ENCODE results near the gene ATP11B. TPM values are rescaled to one million over a fixed set of nuclear protein-coding genes. Genes with fewer than 3 reads are reported as not detected.

Gene ATP11B
- total RNA-seq, 2 donors from 2014 or later = 30.1 to 125 TPM

DNA sequence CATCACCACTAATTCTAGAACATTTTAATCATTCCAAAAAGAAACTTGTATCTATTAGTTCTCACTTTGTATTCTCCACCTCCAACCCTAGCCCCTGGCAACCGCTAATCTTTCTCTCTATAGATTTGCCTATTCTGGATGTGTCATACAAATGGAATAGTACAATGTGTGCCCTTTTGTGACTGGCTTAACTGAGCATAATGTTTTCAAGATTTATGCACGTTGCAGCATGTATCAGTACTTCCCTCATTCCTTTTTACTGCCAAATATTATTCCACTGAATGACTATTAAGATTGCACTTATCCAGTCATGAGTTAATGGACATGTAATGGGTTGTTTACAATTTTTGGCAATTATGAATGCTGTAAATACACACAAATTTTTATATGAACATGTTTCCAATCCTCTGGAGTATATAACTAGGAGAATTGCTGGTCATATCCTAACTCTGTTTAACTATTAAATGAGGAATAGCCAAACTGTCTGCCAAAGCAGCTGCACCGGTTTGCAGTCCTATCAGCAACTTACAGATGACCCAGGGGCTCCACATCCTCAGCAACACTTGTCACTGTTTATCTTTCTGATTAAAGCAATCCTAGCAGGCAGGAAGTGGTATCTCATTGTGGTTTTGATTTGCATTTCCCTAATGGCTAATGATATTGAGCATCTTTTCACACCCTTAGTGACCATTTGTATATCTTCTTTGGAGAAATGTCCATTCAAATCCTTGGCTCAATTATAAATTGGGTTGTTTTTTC lies 144.2 kb downstream of the ATP11B start:
- H3K4me1 ChIP-seq = no peaks in the 10 kb centered on the region
- 80 to 82% methylated on average over 3 of the region's 3 CpGs for WGBS, 2 donors
- intact Hi-C loops (cut with DNase I) = no loop called here
- no peak for ATAC-seq
- no peak overlapping the region for H3K27ac ChIP-seq
- no peaks in the 10 kb centered on the region for H3K36me3 ChIP-seq (replicated peaks in 1 of 2; ENCODE audit: insufficient read depth in 1 of 2, low read depth in 2 of 2)
- no peak overlapping the region for H3K4me3 ChIP-seq
- H3K27me3 ChIP-seq = no peaks in the 10 kb centered on the region
- TF ChIP-seq, protein P1, sequence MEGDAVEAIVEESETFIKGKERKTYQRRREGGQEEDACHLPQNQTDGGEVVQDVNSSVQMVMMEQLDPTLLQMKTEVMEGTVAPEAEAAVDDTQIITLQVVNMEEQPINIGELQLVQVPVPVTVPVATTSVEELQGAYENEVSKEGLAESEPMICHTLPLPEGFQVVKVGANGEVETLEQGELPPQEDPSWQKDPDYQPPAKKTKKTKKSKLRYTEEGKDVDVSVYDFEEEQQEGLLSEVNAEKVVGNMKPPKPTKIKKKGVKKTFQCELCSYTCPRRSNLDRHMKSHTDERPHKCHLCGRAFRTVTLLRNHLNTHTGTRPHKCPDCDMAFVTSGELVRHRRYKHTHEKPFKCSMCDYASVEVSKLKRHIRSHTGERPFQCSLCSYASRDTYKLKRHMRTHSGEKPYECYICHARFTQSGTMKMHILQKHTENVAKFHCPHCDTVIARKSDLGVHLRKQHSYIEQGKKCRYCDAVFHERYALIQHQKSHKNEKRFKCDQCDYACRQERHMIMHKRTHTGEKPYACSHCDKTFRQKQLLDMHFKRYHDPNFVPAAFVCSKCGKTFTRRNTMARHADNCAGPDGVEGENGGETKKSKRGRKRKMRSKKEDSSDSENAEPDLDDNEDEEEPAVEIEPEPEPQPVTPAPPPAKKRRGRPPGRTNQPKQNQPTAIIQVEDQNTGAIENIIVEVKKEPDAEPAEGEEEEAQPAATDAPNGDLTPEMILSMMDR (IDR thresholded peaks at IDR 0.05) = no peak
- no peak for TF ChIP-seq POLR2A (IDR thresholded peaks at IDR 0.05)
- no peaks in the 10 kb centered on the region for H3K9me3 ChIP-seq
- DNase-seq = no peak

DNA sequence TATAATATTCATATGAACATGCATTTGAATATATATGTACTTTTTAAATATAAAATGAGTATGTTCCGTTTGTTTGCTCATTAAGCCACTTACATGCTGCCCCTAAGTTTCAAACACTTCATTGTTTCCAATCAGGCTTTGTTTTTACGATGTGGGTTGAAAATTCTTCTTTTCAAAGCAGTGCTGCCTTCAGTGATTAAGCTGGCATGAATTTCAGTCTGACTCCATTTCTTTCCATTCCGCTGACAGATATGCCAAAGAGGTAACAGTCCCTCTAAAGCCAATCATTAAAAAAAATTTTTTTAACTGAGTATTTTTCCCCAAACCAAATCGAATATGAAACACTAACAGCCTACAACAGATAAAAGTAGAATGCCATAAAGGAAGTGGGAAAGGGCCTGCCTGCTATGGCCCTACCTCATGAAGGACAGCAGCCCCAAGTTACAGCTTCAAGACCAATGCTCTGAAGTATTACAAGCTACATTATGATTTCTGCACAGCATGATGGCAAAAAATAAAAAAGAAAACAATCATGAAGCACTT lies 147.0 kb downstream of the ATP11B start:
- ATAC-seq = no peak
- WGBS, 2 donors = 85 to 87% methylated on average over 4 of the region's 4 CpGs

DNA sequence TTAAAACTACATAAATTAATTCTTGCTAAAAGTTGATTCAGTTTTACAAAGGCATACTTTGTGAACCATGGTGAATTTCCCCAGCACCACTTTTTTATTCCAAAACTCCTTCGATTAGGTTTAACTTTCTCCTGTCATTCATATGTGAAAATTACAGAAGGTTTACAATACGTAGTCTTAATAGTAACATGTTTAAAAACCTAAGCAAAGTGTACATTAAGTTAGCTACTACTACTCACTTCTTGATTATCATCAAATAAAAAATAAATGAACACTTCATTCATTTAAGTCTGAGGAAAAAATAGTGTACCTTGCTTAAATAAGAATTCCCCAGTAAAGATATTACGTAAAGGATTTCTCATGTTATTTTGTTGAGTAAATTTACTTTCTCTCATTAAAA lies 148.4 kb downstream of the ATP11B start:
- 97 to 98% methylated on average over 3 of the region's 3 CpGs for WGBS, 2 donors
- H3K4me1 ChIP-seq = no peaks in the 10 kb centered on the region
- DNase-seq = no peak
- H3K9me3 ChIP-seq = no peaks in the 10 kb centered on the region
- H3K27ac ChIP-seq = no peak overlapping the region
- no peaks in the 10 kb centered on the region for H3K27me3 ChIP-seq
- no peak for ATAC-seq
- TF ChIP-seq, protein P1 (IDR thresholded peaks at IDR 0.05) = no peak
- no peak for TF ChIP-seq POLR2A (IDR thresholded peaks at IDR 0.05)
- intact Hi-C loops (cut with DNase I) = no loop called here
- H3K36me3 ChIP-seq (replicated peaks in 1 of 2; ENCODE audit: insufficient read depth in 1 of 2, low read depth in 2 of 2) = peaks cover 0 to 7% of the 10 kb centered on the region in 2 donors
- no peak overlapping the region for H3K4me3 ChIP-seq

More for the DNA sequence above, 147.0 kb downstream of the ATP11B start:
- Histone ChIP-seq H3K9me3 (no peaks in the 10 kb centered on the region), H3K27me3 (no peaks in the 10 kb centered on the region), H3K4me1 (no peaks in the 10 kb centered on the region), H3K36me3 (replicated peaks in 1 of 2; ENCODE audit: insufficient read depth in 1 of 2, low read depth in 2 of 2) (no peaks in the 10 kb centered on the region), H3K4me3 (no peak overlapping the region), H3K27ac (no peak overlapping the region)
- intact Hi-C loops (cut with DNase I) = no loop called here
- no peak for DNase-seq
- TF ChIP-seq POLR2A (IDR thresholded peaks at IDR 0.05) = no peak
- TF ChIP-seq, protein P1 (IDR thresholded peaks at IDR 0.05) = no peak

DNA sequence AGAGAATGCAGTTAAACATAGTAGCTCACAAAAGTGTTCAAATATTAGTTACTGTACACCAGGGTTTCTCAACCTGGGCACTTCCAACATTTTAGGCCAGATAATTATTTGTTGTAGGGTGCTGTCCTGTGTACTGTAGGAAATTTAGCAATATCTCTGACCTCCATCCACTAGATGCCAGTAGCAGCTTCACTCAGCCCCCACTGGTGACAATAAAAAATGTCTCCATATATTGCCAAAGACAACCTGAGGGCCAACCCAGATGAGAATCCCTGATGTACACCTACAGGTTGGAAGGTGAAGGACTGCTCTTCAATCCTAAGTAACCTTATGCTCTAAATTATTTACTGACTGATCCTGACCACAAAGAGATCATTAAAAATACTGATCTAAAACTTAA lies 154.6 kb downstream of the ATP11B start:
- no peak overlapping the region for H3K4me3 ChIP-seq
- no peaks in the 10 kb centered on the region for H3K4me1 ChIP-seq
- peaks cover 0 to 7% of the 10 kb centered on the region in 2 donors for H3K36me3 ChIP-seq (replicated peaks in 1 of 2; ENCODE audit: insufficient read depth in 1 of 2, low read depth in 2 of 2)
- H3K27ac ChIP-seq = no peak overlapping the region
- intact Hi-C loops (cut with DNase I) = no loop called here
- no peak for ATAC-seq
- no peak for DNase-seq
- H3K9me3 ChIP-seq = no peaks in the 10 kb centered on the region
- no peaks in the 10 kb centered on the region for H3K27me3 ChIP-seq
- TF ChIP-seq, protein P1 (IDR thresholded peaks at IDR 0.05) = no peak
- TF ChIP-seq POLR2A (IDR thresholded peaks at IDR 0.05) = no peak

DNA sequence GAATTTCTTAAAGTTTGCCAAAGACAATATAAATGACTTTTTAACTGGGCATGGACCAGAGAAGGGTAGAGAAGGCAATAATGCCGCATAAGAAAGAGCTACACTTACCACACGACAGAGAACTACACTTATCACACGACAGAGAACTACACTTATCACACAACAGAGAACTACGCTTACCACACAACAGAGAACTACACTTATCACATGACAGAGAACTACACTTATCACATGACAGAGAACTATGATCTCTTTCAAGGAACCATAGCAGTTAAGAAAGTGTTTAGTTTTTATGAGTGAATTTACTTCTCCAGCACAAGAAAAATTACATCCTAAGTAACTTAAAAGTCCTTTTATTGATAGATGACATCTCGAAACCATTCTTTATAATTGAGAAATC lies 155.0 kb downstream of the ATP11B start:
- ATAC-seq (no peak), DNase-seq (no peak)
- H3K27ac ChIP-seq = no peak overlapping the region
- 94 to 95% methylated on average over 5 of the region's 5 CpGs for WGBS, 2 donors
- TF ChIP-seq, protein P1 (IDR thresholded peaks at IDR 0.05) = no peak
- TF ChIP-seq POLR2A (IDR thresholded peaks at IDR 0.05) = no peak
- H3K27me3 ChIP-seq = no peaks in the 10 kb centered on the region
- intact Hi-C loops (cut with DNase I) = no loop called here
- H3K9me3 ChIP-seq = no peaks in the 10 kb centered on the region
- peaks cover 0 to 7% of the 10 kb centered on the region in 2 donors for H3K36me3 ChIP-seq (replicated peaks in 1 of 2; ENCODE audit: insufficient read depth in 1 of 2, low read depth in 2 of 2)
- H3K4me3 ChIP-seq = no peak overlapping the region
- H3K4me1 ChIP-seq = no peaks in the 10 kb centered on the region

All from body of pancreas (tissue), 4 donors.